HG03460 (cell line): ENCODE data around the gene MYO1D.
"Not testable (repeated sequence)": the region's sequence is repeated elsewhere in the genome, so short reads cannot be mapped to it uniquely, and the experiment has no call there.

Source experiments
- ATAC-seq: cut with Tn5 transposase; IDR thresholded peaks from one replicate; pipeline ENCODE4 v1.9.1; 2021; ENCODE audit not compliant: unreplicated experiment

MYO1D gene

GRCh38 chr17:32693194-32693897 lies 183.6 kb downstream of the MYO1D start:
- no peak for ATAC-seq

GRCh38 chr17:32692179-32692578 lies 184.7 kb downstream of the MYO1D start:
- ATAC-seq = no peak

GRCh38 chr17:32689348-32689747 lies 187.6 kb downstream of the MYO1D start:
- no peak for ATAC-seq

- ATAC-seq = no peak
These were observed 188.7 kb downstream of the MYO1D start for GRCh38 chr17:32688221-32688620.

- no peak for ATAC-seq
These were observed 192.6 kb downstream of the MYO1D start for GRCh38 chr17:32684087-32684958.

GRCh38 chr17:32673964-32674363 lies 203.0 kb downstream of the MYO1D start:
- ATAC-seq = no peak

GRCh38 chr17:32672711-32673110 lies 204.2 kb downstream of the MYO1D start:
- ATAC-seq = no peak

- ATAC-seq = no peak
These were observed 205.0 kb downstream of the MYO1D start for GRCh38 chr17:32671896-32672295.

- no peak for ATAC-seq
These were observed 211.9 kb downstream of the MYO1D start for GRCh38 chr17:32664936-32665583.

- ATAC-seq = no peak
These were observed 216.4 kb downstream of the MYO1D start for GRCh38 chr17:32660496-32660985.

GRCh38 chr17:32659419-32659842 lies 217.5 kb downstream of the MYO1D start:
- ATAC-seq = no peak

GRCh38 chr17:32658470-32659418 lies 218.2 kb downstream of the MYO1D start:
- ATAC-seq = no peak

- ATAC-seq = no peak
These were observed 220.0 kb downstream of the MYO1D start for GRCh38 chr17:32656886-32657285.

GRCh38 chr17:32654324-32654723 lies 222.6 kb downstream of the MYO1D start:
- no peak for ATAC-seq

- no peak for ATAC-seq
These were observed 225.8 kb downstream of the MYO1D start for GRCh38 chr17:32651084-32651483.

- ATAC-seq = no peak
These were observed 228.5 kb downstream of the MYO1D start for GRCh38 chr17:32648450-32648849.

- no peak for ATAC-seq
These were observed 230.0 kb downstream of the MYO1D start for GRCh38 chr17:32646941-32647340.

GRCh38 chr17:32641514-32641913 lies 235.4 kb downstream of the MYO1D start:
- ATAC-seq = not testable (repeated sequence)

- no peak for ATAC-seq
These were observed 240.2 kb downstream of the MYO1D start for GRCh38 chr17:32636598-32637218.

- no peak for ATAC-seq
These were observed 242.8 kb downstream of the MYO1D start for GRCh38 chr17:32634167-32634566.
